Colon (tissue), 2 donors: ENCODE results near the gene TMEM120B.
"Not testable (repeated sequence)": the region's sequence is repeated elsewhere in the genome, so short reads cannot be mapped to it uniquely, and the experiment has no call there.

ENCODE experiments used
- FAIRE-seq: peaks from 2 replicates; lab custom pipeline; 2012; peaks lifted over from hg19 to GRCh38; lab: Jason Lieb, UNC
- donor health status: control.
- donor health status: control.

The TMEM120B gene

GRCh38 chr12:121776190-121777098 is 63.9 kb downstream of the TMEM120B start:
- no peak for FAIRE-seq

GRCh38 chr12:121778567-121779421 is 66.2 kb downstream of the TMEM120B start:
- no peak for FAIRE-seq

GRCh38 chr12:121779422-121779895 is 66.9 kb downstream of the TMEM120B start:
- no peak for FAIRE-seq

- FAIRE-seq: no peak
Measured at GRCh38 chr12:121780429-121780828, 67.9 kb downstream of the TMEM120B start.

- no peak for FAIRE-seq
Measured at GRCh38 chr12:121781484-121781997, 69.0 kb downstream of the TMEM120B start.

- no peak for FAIRE-seq
Measured at GRCh38 chr12:121781998-121782979, 69.7 kb downstream of the TMEM120B start.

- no peak for FAIRE-seq
Measured at GRCh38 chr12:121783766-121784165, 71.2 kb downstream of the TMEM120B start.

GRCh38 chr12:121784460-121784859 is 71.9 kb downstream of the TMEM120B start:
- FAIRE-seq: no peak

- FAIRE-seq: no peak
Measured at GRCh38 chr12:121786440-121786825, 73.9 kb downstream of the TMEM120B start.

GRCh38 chr12:121787063-121788025 is 74.8 kb downstream of the TMEM120B start:
- no peak for FAIRE-seq

GRCh38 chr12:121788176-121788818 is 75.7 kb downstream of the TMEM120B start:
- no peak for FAIRE-seq

GRCh38 chr12:121789233-121789781 is 76.8 kb downstream of the TMEM120B start:
- FAIRE-seq: no peak

- no peak for FAIRE-seq
Measured at GRCh38 chr12:121789800-121790728, 77.5 kb downstream of the TMEM120B start.

- not testable (repeated sequence) for FAIRE-seq
Measured at GRCh38 chr12:121790785-121791184, 78.2 kb downstream of the TMEM120B start.

GRCh38 chr12:121791671-121792551 is 79.4 kb downstream of the TMEM120B start:
- FAIRE-seq: no peak

GRCh38 chr12:121792607-121793439 is 80.3 kb downstream of the TMEM120B start:
- no peak for FAIRE-seq
